GM23338 (cell line): ENCODE results near the gene MIS12. TPM values are rescaled to one million over a fixed set of nuclear protein-coding genes. Genes with fewer than 3 reads are reported as not detected.

ENCODE experiments used
- ATAC-seq: fragments of 200-7000 bp; cut with Tn5 transposase; 3 replicates; pipeline ENCODE4 v1.9.1; 2020
- DNase-seq: peaks from one replicate; pipeline ENCODE4 v3.0.0-alpha.2; 2015; ENCODE audit warnings: low spot score
- H2AFZ ChIP-seq: fragments of 200-600 bp; sonication (generic); 2 replicates; pipeline ENCODE4 v1.8.0; 2016; ENCODE audit warnings: antibody characterized with exemption, mild to moderate bottlenecking, moderate library complexity
- H3F3A ChIP-seq: fragments of 200-600 bp; sonication (generic); replicated peaks from 2 replicates; pipeline ENCODE4 v1.8.0; 2017; ENCODE audit warnings: antibody characterized with exemption, mixed run types, low read depth
- H3K27ac ChIP-seq: fragments of 200-600 bp; sonication (generic); 2 replicates; pipeline ENCODE4 v1.6.1; 2016; ENCODE audit warnings: low read depth
- H3K27me3 ChIP-seq: fragments of 200-600 bp; sonication (generic); 2 replicates; pipeline ENCODE4 v1.8.0; 2016; ENCODE audit warnings: mild to moderate bottlenecking, mixed run types, moderate library complexity; ENCODE audit not compliant: insufficient read depth
- H3K36me3 ChIP-seq: fragments of 200-600 bp; sonication (generic); 2 replicates; pipeline ENCODE4 v1.8.0; 2016; ENCODE audit warnings: mild to moderate bottlenecking; ENCODE audit not compliant: insufficient read depth
- H3K4me1 ChIP-seq: fragments of 200-600 bp; sonication (generic); 2 replicates; pipeline ENCODE4 v1.8.0; 2016; ENCODE audit warnings: mild to moderate bottlenecking, moderate library complexity; ENCODE audit not compliant: insufficient read depth
- H3K4me2 ChIP-seq: fragments of 200-600 bp; sonication (generic); 2 replicates; pipeline ENCODE4 v1.7.1; 2017; ENCODE audit warnings: mixed run types
- H3K4me3 ChIP-seq: fragments of 200-600 bp; sonication (generic); 2 replicates; pipeline ENCODE4 v1.6.1; 2016; ENCODE audit warnings: mixed run types
- H3K79me2 ChIP-seq: fragments of 200-600 bp; sonication (generic); replicated peaks from 2 replicates; pipeline ENCODE4 v1.8.0; 2017; ENCODE audit warnings: mild to moderate bottlenecking; ENCODE audit not compliant: insufficient read depth
- H3K9me2 ChIP-seq: fragments of 200-600 bp; sonication (generic); 2 replicates; pipeline ENCODE4 v1.8.0; 2017; ENCODE audit not compliant: insufficient read depth
- H4K20me1 ChIP-seq: fragments of 200-600 bp; sonication (generic); replicated peaks from 2 replicates; pipeline ENCODE4 v1.8.0; 2017; ENCODE audit warnings: mild to moderate bottlenecking; ENCODE audit not compliant: insufficient read depth
- H3K27ac Mint-ChIP-seq: 2 replicates; pipeline ENCODE4 v1.8.0; 2020; ENCODE audit warnings: inconsistent platforms, mild to moderate bottlenecking, moderate library complexity, mixed read lengths
- H3K27me3 Mint-ChIP-seq: 3 replicates; pipeline ENCODE4 v1.8.0; 2022; ENCODE audit warnings: low read depth, mild to moderate bottlenecking, moderate library complexity, mixed read lengths, inconsistent platforms; ENCODE audit not compliant: insufficient read depth, poor library complexity
- H3K36me3 Mint-ChIP-seq: 3 replicates; pipeline ENCODE4 v1.8.0; 2021; ENCODE audit warnings: low read depth, mild to moderate bottlenecking, inconsistent platforms, moderate library complexity, mixed read lengths
- H3K4me1 Mint-ChIP-seq: 3 replicates; pipeline ENCODE4 v1.8.0; 2020; ENCODE audit warnings: mild to moderate bottlenecking, inconsistent platforms, mixed read lengths
- H3K4me3 Mint-ChIP-seq: 3 replicates; pipeline ENCODE4 v1.8.0; 2021; ENCODE audit warnings: moderate library complexity, mild to moderate bottlenecking, inconsistent platforms, mixed read lengths
- H3K9me3 Mint-ChIP-seq: 3 replicates; pipeline ENCODE4 v1.8.0; 2020; ENCODE audit warnings: moderate library complexity, mild to moderate bottlenecking, inconsistent platforms, mixed read lengths
- CREB1 ChIP-seq: fragments of 250-450 bp; sonication (Bioruptor Pico); IDR thresholded peaks from 2 replicates; pipeline ENCODE4 v1.5.0; 2020; ENCODE audit warnings: low read depth, mild to moderate bottlenecking, moderate library complexity
- CTCF ChIP-seq, 2 experiments: fragments of 200-600 bp in 1 of 2; sonication (generic) in 1 of 2; conservative IDR thresholded peaks; 2 replicates each; pipeline versions ENCODE4 v1.5.1 to v1.6.1; 2016 to 2017; ENCODE audit warnings: antibody characterized with exemption in 2 of 2, low read depth in 2 of 2, mild to moderate bottlenecking in 2 of 2, moderate library complexity in 1 of 2
- EZH2 ChIP-seq: fragments of 200-600 bp; sonication (generic); IDR thresholded peaks from one replicate; pipeline ENCODE4 v1.8.0; 2017; ENCODE audit warnings: antibody characterized with exemption, mild to moderate bottlenecking, low read depth; ENCODE audit not compliant: unreplicated experiment
- EZH2phosphoT487 ChIP-seq: fragments of 200-600 bp; sonication (generic); IDR thresholded peaks from one replicate; pipeline ENCODE4 v1.8.1; 2018; ENCODE audit warnings: antibody characterized with exemption; ENCODE audit not compliant: unreplicated experiment
- JUNB ChIP-seq: IDR thresholded peaks from one replicate; pipeline ENCODE4 v1.6.1; 2016; ENCODE audit warnings: antibody characterized with exemption; ENCODE audit not compliant: unreplicated experiment
- NANOG ChIP-seq: IDR thresholded peaks from 2 replicates; pipeline ENCODE4 v1.6.1; 2016; ENCODE audit warnings: antibody characterized with exemption, borderline replicate concordance
- POLR2AphosphoS5 ChIP-seq: IDR thresholded peaks from 2 replicates; pipeline ENCODE4 v1.6.1; 2016; ENCODE audit warnings: antibody characterized with exemption, low read depth
- REST ChIP-seq: IDR thresholded peaks from one replicate; pipeline ENCODE4 v1.6.1; 2018; ENCODE audit warnings: antibody characterized with exemption; ENCODE audit not compliant: unreplicated experiment
- STAT1 ChIP-seq: IDR thresholded peaks from one replicate; pipeline ENCODE4 v1.6.1; 2016; ENCODE audit warnings: antibody characterized with exemption; ENCODE audit not compliant: unreplicated experiment
- polyA plus RNA-seq: library from polyadenylated mRNA; unstranded; fragments of >200 nt; fragmentation: Nextera tagmentation; extraction: Ambion mirVana; gene quantifications from 2 replicates; pipeline ENCODE4 v1.2.1, GENCODE V29; 2016
- total RNA-seq: library from RNA; depleted of rRNA; stranded (reverse); fragments of >200 nt; shearing (Covaris generic); gene quantifications from 2 replicates; pipeline ENCODE4 v1.2.3, GENCODE V29; 2014

MIS12 gene
- total and polyA plus RNA-seq, 2 experiments from 2014 or later: 14.0 to 22.8 TPM

- Mint-ChIP-seq H3K36me3 (peaks cover 71% of the 10 kb centered on the region), H3K27ac (no peak overlapping the region), H3K27me3 (peaks cover 7% of the 10 kb centered on the region), H3K9me3 (no peaks in the 10 kb centered on the region), H3K4me3 (no peak overlapping the region), H3K4me1 (no peaks in the 10 kb centered on the region)
- Histone ChIP-seq H3K27me3 (no peaks in the 10 kb centered on the region), H3K27ac (no peak overlapping the region), H3F3A (no peaks in the 10 kb centered on the region), H3K4me1 (0 out of 2 replicates have a peak, but pooled peaks cover 8% of the 10 kb centered on the region), H3K36me3 (peaks cover 38% of the 10 kb centered on the region), H3K79me2 (peaks cover 78% of the 10 kb centered on the region), H3K9me2 (no peaks in the 10 kb centered on the region), H4K20me1 (peaks cover 8% of the 10 kb centered on the region; the same call in 1 of the 2 replicates), H2AFZ (no peak overlapping the region), H3K4me2 (no peak overlapping the region), H3K4me3 (no peak overlapping the region)
- TF ChIP-seq CTCF (conservative IDR thresholded peaks at IDR 0.05; ENCODE audit: low read depth in 2 of 2) (no peak), REST (no peak), EZH2phosphoT487 (no peak), NANOG (no peak), POLR2AphosphoS5 (no peak), EZH2 (no peak), STAT1 (no peak), JUNB (no peak), CREB1 (CRISPR knock-in tag) (no peak)
- ATAC-seq (no peak), DNase-seq (no peak)
These were observed 4.9 kb upstream of the MIS12 start for GRCh38 chr17:5481451-5481850.
